NK-92 (cell line): ENCODE data around the gene STARD13.

ENCODE experiments used
- DNase-seq: peaks from one replicate; lab custom pipeline; 2025; ENCODE audit not compliant: unreplicated experiment; lab: John Stamatoyannopoulos, UW

STARD13 gene

DNA sequence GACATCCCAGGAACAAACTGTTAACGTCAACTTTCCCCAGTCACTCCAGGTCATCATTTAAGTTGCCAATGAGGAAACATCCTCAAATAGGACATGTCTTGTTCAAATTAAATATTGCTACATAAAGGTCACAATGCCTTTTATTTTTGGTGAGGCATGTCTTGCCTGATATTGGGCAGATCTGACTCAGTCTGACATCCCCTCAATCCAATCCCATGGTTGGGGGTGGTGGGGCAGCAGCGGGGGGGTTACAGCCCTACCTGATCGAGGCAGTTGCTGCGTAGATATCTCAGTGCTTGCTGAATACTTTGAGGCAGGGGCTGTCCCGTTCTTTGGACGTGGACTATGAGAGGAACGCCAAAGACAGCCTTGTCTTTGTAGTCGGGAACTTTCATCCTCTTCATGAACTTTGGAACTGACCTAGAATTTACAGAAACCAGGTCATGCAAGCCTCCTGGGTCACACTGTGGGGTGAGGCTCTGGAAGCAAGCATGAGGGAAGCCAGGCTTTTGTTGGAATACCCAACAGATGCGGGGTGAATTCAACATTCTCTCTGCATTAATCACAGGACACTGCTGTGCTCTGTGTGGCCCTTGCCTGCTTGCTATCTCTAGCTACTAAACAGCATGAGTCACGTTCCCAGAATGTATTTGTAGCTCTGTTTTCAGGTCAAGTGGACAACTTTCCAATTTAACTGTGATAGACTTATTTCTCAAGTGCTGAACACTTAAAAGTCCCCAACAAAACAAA is 159.6 kb downstream of the STARD13 start:
- DNase-seq: no peak

GRCh38 chr13:33123066-33123859 is 162.3 kb downstream of the STARD13 start:
- DNase-seq: no peak

- no peak for DNase-seq
Measured at GRCh38 chr13:33119856-33120543, 165.6 kb downstream of the STARD13 start.

- DNase-seq: no peak
Measured at GRCh38 chr13:33119022-33119781, 166.4 kb downstream of the STARD13 start.

DNA sequence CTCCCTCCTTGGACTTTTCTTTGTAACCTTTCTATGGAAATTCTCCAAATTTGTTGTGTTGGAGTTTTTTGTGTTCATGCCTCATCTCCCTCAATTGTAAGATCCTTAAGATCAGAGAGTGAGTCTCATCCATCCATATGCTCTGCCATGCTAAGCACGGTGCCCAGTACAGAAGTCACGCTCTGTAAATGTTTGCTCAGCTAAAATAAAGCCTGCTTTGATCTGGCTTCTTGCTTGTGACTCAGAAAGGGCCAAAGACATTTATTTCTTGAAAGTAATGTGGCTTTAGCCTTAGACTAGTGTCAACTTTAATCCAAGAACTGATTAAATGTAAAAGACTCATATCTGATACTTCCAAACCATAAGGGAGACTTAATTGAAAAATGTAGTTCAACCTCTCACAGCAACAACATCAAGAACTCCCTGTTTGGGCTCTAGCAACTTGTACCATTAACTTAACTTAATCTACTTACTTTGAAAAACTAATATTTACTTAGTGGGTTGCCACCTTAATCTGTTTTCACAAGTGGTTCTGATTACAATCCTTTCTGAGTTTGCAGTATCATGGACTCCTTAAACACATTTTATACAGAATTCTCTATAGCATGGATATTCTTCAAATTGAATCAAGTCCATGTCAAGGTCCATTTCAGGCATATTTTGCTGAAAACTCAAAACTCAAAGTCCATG is 169.1 kb downstream of the STARD13 start:
- no peak for DNase-seq

GRCh38 chr13:33115274-33115673 is 170.3 kb downstream of the STARD13 start:
- DNase-seq: no peak

GRCh38 chr13:33114146-33114545 is 171.4 kb downstream of the STARD13 start:
- DNase-seq: no peak

DNA sequence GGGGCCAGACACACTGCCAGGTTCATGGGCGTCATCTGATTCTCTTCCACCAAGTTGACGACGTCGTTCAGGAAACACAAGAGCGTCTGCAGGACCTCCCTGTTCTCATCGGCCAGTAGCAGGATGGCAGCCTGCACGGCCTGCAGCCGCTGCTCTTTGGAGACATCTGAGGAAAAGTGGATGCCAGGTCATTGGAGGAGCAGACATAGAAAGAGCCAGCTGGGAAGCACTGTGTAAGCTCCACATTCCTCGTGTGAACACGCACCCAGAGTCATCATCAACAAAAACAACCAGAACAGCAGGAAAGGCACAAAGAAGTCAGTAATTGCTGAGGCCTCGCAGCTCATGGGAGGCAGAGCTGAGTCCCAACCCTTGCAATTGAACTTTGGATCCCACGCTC is 172.8 kb downstream of the STARD13 start:
- no peak for DNase-seq

GRCh38 chr13:33111414-33112110 is 174.0 kb downstream of the STARD13 start:
- no peak for DNase-seq

- no peak for DNase-seq
Measured at GRCh38 chr13:33110713-33111413, 174.7 kb downstream of the STARD13 start.

DNA sequence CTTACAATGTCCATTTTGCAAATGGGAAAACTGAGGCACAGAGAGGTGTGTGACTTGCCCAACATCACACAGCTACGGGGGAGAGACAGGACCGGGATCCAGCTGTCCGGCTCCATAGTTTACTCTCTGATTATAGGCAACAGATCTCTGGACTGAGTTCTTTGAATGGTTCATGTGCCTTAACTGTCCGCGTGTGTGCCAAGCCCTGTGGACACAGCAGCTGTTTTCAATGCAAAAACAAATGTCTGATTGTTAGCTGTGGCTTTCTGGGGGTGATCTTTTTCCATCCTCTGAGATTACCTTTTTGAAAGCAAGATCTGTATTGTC is 175.2 kb downstream of the STARD13 start:
- DNase-seq: no peak

GRCh38 chr13:33109801-33110200 is 175.8 kb downstream of the STARD13 start:
- DNase-seq: no peak

DNA sequence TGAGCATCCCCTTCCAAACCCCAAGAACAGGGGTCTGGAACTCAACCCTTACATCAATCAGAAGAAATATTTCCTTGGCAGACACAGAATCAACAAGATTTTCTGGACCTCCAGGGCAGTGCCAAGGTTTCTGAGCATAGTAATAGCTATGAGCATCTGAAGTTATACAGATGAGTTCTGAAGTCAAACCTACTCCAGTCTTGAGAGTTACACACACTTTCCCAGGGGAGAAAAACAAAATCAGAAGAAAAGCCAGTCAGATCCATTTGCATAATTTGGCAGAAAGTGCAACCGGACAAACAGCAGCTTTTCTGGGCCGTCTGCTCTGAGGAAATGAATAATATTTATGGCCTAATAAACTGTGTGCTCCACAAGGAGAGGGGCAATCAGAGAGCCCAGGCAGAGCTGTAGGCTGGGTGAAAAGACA is 176.3 kb downstream of the STARD13 start:
- no peak for DNase-seq

- no peak for DNase-seq
Measured at GRCh38 chr13:33108620-33109019, 176.9 kb downstream of the STARD13 start.

DNA sequence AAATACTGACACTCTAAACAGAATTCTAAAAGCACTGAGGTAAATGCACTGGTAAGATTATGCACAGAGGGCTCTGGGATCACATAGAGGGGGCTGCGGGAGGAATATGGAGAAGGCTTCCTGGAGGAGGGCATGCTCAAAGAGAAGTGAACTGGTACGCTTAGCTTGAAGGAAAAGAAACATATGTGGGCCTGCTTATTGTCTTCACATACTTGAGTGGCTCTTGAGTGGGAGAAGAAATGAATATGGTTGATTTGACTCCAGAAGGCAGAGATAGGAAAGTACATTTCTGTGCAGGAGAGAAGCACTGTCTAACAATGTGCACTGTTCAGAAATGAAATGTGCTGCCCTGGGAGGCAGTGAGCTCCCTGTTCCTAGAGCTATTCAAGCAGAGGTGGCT is 178.2 kb downstream of the STARD13 start:
- DNase-seq: no peak

DNA sequence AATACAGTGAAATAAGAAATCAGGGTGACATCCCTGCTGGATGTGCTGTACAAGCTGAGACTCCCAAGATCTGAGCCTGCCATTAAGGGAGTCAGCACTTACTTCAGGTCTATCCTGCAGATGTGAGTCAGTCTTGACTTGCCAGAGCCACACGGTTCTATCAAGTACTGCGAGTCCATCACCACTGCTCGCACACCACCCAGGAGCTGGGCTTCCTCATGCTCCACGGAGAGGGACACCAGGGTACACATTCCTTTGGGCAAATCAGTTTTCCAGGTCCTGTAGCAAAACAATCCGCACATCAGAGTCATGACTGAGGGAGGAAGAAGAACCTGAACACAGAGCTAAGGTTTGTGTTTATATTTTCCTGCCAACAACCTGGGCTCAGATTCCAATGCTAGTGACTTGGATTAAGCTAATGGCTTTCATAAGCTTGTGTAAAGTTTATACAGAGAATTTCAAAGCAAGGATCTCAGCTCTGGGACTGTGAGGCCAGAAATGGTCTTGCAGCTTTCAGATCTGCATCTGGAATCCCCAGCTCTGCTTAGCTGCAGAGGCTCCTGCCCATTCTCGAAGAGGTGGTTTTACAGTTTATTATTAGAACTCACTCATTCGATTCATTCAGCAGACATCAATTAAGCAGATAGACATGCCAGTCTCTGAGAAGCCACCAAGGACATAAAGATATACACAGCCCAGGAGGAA is 178.7 kb downstream of the STARD13 start:
- no peak for DNase-seq

DNA sequence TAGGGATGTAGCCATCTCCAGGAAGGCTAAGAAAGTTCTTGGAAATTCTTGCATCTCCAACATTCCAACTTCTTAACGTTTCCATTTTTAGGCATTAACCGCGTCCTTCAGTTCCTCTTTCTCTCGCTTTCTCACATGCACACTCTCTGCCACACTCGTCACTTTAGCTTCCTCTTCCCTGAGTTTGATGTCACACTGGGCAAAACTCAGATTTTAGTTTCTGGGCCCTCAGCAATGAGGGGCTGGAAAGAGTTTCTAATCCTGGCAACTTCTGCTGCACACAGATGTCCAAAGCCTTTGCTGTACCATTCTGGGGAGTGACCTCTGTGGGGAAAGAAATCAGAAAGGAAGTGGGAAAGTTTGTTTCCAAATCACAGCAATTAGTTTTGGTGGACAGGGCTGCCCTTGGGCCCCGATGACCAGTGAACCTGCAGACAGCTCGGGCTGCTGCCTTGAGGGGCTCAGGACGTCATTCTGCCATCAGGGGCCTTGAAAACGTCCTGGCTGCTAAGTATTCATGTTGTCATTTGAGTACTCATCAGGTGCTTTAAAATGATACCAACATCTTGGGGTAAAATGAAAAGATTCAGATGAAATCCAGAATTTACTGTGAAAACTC is 180.1 kb downstream of the STARD13 start:
- no peak for DNase-seq

DNA sequence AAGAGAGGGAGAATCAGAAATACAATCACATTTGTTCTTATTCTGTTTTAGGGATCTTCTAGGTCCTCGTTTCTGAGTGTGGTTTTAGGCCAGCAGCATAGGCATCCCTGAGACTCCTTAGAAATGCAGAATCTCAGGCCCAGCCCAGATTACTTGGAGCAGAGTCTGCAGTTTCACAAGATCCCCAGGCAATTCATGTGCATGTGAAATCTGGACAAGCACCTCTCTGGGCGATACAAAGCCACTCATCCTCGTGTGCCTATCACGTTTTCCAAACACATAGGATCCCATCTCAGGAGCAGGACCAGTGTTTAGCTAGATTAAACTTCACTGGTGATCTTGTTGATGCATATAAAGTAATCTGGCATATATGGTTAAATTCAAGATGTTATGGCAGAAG is 182.1 kb downstream of the STARD13 start:
- DNase-seq: no peak
